Tibial nerve (tissue), 4 donors: ENCODE data around the gene GPANK1.

Experiments used
- EP300 ChIP-seq, 2 donors: sonication (generic); formaldehyde crosslinking; IDR thresholded peaks; one replicate each; pipeline ENCODE4 v1.6.1; 2017; ENCODE audit warnings: antibody characterized with exemption in 2 of 2, mild to moderate bottlenecking in 1 of 2
- POLR2A ChIP-seq, 2 donors: fragments of 450-650 bp; IDR thresholded peaks; one replicate each; pipeline ENCODE4 v1.6.1; 2017; ENCODE audit warnings: antibody characterized with exemption in 2 of 2, mild to moderate bottlenecking in 2 of 2, moderate library complexity in 2 of 2
- TF ChIP-seq, protein P1 (sequence below), 5 experiments: fragments of 200-600 bp in 3 of 5; fragments of 450-650 bp in 2 of 5; sonication (generic) in 3 of 5; IDR thresholded peaks; one replicate each; pipeline ENCODE4 v1.5.1; 2016 to 2019; ENCODE audit warnings: antibody characterized with exemption in 5 of 5, mild to moderate bottlenecking in 3 of 5, moderate library complexity in 2 of 5

DNA sequence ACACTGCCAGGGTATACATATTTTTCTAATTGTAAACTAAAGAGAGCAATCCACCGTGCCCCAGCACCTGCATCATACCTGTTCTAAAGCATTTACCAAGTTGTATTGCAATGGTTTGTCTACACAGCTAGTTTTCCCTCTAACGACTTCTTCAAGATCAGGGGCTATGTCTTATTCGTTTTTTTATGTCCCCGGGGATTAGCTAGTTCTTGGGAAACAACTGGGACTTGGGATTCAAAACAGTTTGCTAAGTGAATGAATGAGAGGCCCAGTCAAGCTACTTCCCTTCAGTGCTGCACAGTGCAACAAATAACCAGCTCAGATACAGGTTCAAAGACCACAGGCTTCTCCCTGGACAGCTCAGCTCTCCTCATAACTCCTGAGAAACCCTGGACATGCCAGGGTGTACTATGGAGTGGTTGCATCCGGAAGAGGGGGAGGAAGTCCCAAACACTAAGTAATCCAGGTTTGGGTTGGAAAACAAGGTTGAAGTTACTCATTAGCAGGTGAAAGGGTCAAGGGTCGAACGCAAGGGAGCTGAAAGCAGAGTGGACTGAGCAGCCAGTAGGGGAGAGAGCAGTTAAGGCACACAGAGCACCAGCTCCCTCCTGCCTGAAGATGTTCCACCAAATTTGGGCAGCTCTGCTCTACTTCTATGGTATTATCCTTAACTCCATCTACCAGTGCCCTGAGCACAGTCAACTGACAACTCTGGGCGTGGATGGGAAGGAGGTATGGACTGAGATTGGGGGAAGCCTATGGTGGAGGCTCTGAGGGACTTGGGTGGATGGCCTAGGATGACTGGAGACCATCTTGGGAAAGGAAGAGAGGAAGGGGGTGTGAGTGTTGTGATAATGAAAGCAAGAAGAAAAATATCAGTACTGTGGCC, 9.2 kb downstream of the GPANK1 start, which contains the start of gene APOM:
- TF ChIP-seq, protein P1, sequence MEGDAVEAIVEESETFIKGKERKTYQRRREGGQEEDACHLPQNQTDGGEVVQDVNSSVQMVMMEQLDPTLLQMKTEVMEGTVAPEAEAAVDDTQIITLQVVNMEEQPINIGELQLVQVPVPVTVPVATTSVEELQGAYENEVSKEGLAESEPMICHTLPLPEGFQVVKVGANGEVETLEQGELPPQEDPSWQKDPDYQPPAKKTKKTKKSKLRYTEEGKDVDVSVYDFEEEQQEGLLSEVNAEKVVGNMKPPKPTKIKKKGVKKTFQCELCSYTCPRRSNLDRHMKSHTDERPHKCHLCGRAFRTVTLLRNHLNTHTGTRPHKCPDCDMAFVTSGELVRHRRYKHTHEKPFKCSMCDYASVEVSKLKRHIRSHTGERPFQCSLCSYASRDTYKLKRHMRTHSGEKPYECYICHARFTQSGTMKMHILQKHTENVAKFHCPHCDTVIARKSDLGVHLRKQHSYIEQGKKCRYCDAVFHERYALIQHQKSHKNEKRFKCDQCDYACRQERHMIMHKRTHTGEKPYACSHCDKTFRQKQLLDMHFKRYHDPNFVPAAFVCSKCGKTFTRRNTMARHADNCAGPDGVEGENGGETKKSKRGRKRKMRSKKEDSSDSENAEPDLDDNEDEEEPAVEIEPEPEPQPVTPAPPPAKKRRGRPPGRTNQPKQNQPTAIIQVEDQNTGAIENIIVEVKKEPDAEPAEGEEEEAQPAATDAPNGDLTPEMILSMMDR (IDR thresholded peaks at IDR 0.05): no peak
- TF ChIP-seq POLR2A (IDR thresholded peaks at IDR 0.05) (no peak), EP300 (IDR thresholded peaks at IDR 0.05) (no peak)
